Measurements from ENCODE around the gene PPM1K.

PPM1K gene

GRCh38 chr4:88246600-88246999 lies 37.8 kb downstream of the PPM1K start:
- H3K27ac ChIP-seq (replicated peaks) = no peak overlapping the region
- TF ChIP-seq GABPA (IDR thresholded peaks at IDR 0.05; ENCODE audit: low read depth) (no peak), POLR2AphosphoS5 (IDR thresholded peaks at IDR 0.05; ENCODE audit: low read depth) (no peak), CTCF (IDR thresholded peaks at IDR 0.05; ENCODE audit: insufficient read depth, low read length) (no peak), SPI1 (IDR thresholded peaks at IDR 0.05; ENCODE audit: borderline replicate concordance, low read depth) (no peak), REST (IDR thresholded peaks at IDR 0.05; ENCODE audit: insufficient replicate concordance, low read depth) (no peak)
- DNase-seq (ENCODE audit: low read depth in 1 of 2, low spot score in 1 of 2) = no peak
- no peaks in the 10 kb centered on the region for H3K27me3 ChIP-seq (ENCODE audit: insufficient read depth, poor library complexity, severe bottlenecking)
- H3K4me3 ChIP-seq (replicated peaks; ENCODE audit: insufficient read depth, low read length) = no peak overlapping the region

GRCh38 chr4:88244816-88245579 lies 39.4 kb downstream of the PPM1K start:
- no peak for TF ChIP-seq POLR2AphosphoS5 (IDR thresholded peaks at IDR 0.05; ENCODE audit: low read depth)
- no peak for TF ChIP-seq GABPA (IDR thresholded peaks at IDR 0.05; ENCODE audit: low read depth)
- TF ChIP-seq CTCF (IDR thresholded peaks at IDR 0.05; ENCODE audit: insufficient read depth, low read length) = no peak
- no peak for TF ChIP-seq REST (IDR thresholded peaks at IDR 0.05; ENCODE audit: insufficient replicate concordance, low read depth)
- no peak for TF ChIP-seq SPI1 (IDR thresholded peaks at IDR 0.05; ENCODE audit: borderline replicate concordance, low read depth)
- no peak for DNase-seq (ENCODE audit: low read depth in 1 of 2, low spot score in 1 of 2)
- Histone ChIP-seq H3K27ac (replicated peaks) (no peak overlapping the region), H3K4me3 (replicated peaks; ENCODE audit: insufficient read depth, low read length) (no peak overlapping the region), H3K27me3 (ENCODE audit: insufficient read depth, poor library complexity, severe bottlenecking) (no peaks in the 10 kb centered on the region)

GRCh38 chr4:88244056-88244455 lies 40.3 kb downstream of the PPM1K start:
- no peak for TF ChIP-seq POLR2AphosphoS5 (IDR thresholded peaks at IDR 0.05; ENCODE audit: low read depth)
- no peak for TF ChIP-seq REST (IDR thresholded peaks at IDR 0.05; ENCODE audit: insufficient replicate concordance, low read depth)
- no peak for TF ChIP-seq CTCF (IDR thresholded peaks at IDR 0.05; ENCODE audit: insufficient read depth, low read length)
- Histone ChIP-seq H3K27ac (replicated peaks) (no peak overlapping the region), H3K4me3 (replicated peaks; ENCODE audit: insufficient read depth, low read length) (no peak overlapping the region), H3K27me3 (ENCODE audit: insufficient read depth, poor library complexity, severe bottlenecking) (no peaks in the 10 kb centered on the region)
- DNase-seq (ENCODE audit: low read depth in 1 of 2, low spot score in 1 of 2) = no peak
